GM19043 (cell line): ENCODE results near the gene LILRA6.
"Not testable (repeated sequence)": the region's sequence is repeated elsewhere in the genome, so short reads cannot be mapped to it uniquely, and the experiment has no call there.

Experiments used
- ATAC-seq: cut with Tn5 transposase; IDR thresholded peaks from one replicate; pipeline ENCODE4 v1.9.1; 2021; ENCODE audit warnings: low read depth; ENCODE audit not compliant: unreplicated experiment

The LILRA6 gene

GRCh38 chr19:54239491-54240371, 2.9 kb downstream of the LILRA6 start:
- ATAC-seq: not testable (repeated sequence)

DNA sequence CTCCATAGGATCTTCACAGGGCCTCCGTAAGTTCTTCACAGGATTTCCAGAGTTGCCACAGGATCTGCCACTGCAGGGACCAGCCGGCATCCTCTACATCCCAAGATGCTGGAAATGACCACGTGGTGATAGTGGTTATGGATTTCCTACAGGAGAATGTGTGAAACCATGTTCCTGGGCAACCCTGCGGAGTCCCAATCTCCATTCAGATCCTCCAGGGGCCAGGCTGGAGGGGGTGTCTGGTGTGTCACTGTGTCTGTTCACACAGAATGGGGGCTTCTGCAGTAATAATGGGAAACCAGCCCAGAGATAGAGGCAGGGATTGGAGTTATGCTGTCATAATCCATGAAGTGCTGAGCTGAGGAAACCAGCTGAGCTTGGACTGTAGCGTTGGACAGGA, 8.6 kb downstream of the LILRA6 start:
- no peak for ATAC-seq

GRCh38 chr19:54231077-54231931, 11.3 kb downstream of the LILRA6 start:
- no peak for ATAC-seq

GRCh38 chr19:54230031-54230430, 12.6 kb downstream of the LILRA6 start:
- ATAC-seq: no peak

DNA sequence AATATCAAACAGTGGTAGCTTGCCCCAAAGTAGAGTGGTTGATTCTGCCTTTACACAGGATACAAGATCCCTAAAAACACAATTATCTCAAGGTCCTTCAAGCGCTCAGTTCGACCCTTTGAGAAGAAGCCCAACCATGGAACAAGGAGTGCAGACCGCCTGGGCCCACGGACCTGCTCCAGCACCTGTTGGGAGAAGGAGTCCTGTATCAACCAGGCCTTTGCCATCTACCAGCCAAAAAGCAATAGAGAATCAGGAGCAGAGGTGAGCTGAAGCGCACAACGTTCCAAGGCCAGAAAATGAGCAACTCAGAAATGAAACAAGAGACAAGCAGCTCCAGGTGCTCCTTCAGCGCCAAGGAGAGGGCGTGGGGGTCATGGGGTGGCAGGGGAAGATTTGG, 13.4 kb downstream of the LILRA6 start:
- no peak for ATAC-seq

DNA sequence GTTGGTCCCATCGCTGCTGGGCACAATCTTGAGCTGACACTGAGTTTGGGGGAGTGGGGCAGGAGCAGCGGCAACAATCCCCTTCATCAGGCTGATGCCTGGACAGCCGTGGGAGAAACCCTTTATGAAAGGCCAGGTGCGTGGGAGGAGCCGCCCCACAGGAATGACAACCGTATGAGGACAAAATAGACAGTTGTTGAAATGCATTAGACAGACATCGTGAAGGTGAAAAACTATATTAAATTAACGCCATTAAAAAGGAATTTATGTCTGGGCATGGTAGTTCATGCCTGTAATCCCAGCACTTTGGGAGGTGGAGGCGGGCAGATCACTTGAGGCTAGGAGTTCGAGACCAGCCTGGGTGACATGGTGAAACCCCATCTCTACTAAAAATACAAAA, 18.0 kb downstream of the LILRA6 start:
- ATAC-seq: not testable (repeated sequence)

GRCh38 chr19:54223937-54224281, 18.7 kb downstream of the LILRA6 start:
- not testable (repeated sequence) for ATAC-seq

- not testable (repeated sequence) for ATAC-seq
Observed at GRCh38 chr19:54223277-54223936, 19.2 kb downstream of the LILRA6 start.

- not testable (repeated sequence) for ATAC-seq
Observed at GRCh38 chr19:54222474-54223276, 19.9 kb downstream of the LILRA6 start, which contains the start of gene LILRB3. Gene LILRB3, minus strand, starts transcription at chr19:54223007. Its CDS starts 31 bp downstream, at chr19:54222976.

GRCh38 chr19:54221947-54222346, 20.6 kb downstream of the LILRA6 start:
- ATAC-seq: not testable (repeated sequence)

DNA sequence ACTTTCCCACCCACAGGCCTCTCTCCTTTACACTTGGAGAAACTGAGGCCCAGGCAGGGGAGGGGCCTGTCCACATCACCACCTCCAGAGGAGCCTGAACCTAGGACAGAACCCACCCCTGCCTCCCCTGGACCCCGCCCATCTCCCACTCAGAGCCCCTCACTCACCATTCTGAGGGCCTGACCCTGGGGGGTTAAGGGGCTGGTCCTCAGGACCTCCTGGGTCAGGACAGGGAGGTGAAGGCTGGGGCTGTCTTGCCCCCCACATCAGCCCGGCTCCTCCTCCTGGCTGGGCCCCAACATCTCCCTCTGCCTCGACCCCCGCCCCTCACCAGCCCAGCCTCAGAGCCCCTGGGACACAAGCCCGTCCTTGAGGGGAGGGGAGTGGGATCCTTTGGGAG, 22.9 kb downstream of the LILRA6 start:
- ATAC-seq: not testable (repeated sequence)

DNA sequence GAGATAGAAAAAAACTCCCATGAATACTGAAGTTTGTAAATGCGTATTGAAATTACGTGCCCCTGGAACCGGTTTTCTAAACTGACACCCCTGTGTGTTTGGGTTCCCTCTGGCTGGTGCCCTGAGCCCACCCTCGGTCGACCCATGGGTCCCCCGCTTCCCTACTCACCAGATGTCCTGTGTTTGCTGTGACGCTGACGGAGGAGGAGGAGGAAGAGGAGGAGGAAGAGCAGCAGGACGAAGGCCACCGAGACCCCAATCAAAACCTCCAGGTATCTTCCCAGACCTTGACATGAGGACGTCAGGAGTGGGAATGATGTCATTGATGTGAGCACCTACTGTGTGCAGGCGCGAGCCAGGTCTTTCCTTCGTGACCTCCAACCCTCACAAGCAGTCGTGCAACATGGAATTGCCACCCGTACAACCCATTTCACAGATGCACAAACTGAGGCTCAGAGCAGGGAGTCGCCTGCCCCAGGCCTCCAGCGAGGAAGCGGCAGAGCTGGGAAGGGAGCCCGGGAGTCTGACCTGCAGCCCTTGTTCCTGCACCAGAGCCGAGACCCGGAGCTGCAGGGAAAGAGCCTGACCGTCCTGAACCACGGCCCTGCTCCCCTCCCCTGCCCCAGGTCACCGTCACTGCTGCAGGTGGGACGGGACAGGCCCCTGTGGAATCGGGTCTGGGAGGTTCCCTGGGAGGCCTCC, 23.5 kb downstream of the LILRA6 start:
- no peak for ATAC-seq

DNA sequence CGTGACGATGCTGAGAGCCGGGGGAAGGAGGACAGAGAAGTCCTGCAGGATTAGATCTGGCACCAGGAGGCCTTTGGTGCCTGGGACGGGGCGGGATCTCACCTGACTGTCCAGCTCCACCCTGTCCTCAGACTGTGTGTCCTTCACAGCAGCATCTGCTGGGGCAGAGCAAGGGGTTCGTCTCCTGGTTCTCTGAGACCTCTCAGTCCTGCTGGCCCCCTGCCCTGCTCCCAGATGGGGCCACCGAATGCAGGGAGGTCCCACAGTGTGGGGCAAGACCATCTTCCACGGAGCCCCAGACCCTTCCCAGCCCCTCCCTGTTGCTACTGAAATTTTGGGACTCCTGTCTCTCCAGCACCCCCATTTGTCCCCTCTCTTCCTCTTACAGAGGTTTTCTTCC, 24.3 kb downstream of the LILRA6 start:
- no peak for ATAC-seq

DNA sequence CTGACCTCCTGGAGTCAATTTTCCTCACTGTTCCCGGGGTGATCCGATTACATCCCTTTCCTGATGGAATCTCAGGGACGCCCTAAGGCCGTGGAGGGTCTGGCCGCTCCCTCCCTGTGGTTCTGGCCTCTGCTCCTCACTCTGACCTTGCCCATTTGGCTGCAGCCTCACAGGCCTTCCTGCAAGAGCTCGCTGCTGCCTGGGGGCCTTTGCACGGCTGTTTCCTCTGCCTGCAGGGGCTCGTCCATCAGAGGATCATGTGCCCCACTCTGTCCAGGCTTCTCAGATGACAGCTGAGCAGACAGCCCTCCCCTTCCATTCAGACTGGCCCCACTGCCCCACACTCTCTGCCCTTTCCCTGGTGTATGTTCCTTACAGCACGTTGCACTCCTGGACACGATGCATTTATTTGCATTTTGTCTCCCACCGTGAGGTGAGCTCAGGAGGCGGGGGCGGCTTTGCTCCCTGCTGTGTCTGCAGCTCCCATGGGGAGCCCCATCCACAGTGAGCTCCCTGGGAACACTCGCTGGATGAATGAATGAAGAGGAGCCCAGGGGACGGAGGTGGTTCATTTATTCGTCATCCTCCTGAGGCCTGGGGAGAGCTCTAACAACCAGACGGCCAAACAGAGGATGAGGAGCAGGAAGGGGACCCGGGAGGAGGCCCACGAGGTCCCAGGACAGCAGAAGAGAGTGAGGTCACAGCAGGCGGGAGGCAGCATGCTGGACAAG, 24.9 kb downstream of the LILRA6 start:
- not testable (repeated sequence) for ATAC-seq

- ATAC-seq: no peak
Observed at GRCh38 chr19:54216869-54217268, 25.7 kb downstream of the LILRA6 start.

DNA sequence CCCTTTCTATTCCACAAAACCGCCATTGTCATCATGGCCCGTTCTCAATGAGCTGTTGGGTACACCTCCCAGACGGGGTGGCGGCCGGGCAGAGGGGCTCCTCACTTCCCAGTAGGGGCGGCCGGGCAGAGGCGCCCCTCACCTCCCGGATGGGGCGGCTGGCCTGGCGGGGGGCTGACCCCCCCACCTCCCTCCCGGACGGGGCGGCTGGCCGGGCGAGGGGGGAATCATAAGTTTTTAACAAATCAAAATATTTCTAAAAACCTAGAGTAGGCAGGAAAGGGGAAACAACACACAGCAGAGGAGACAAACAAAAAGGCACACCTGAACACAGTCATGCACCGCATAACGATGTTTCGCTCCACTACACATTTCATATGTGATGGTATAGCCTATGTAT, 27.9 kb downstream of the LILRA6 start:
- ATAC-seq: not testable (repeated sequence)

GRCh38 chr19:54214217-54214616, 28.4 kb downstream of the LILRA6 start:
- ATAC-seq: not testable (repeated sequence)

DNA sequence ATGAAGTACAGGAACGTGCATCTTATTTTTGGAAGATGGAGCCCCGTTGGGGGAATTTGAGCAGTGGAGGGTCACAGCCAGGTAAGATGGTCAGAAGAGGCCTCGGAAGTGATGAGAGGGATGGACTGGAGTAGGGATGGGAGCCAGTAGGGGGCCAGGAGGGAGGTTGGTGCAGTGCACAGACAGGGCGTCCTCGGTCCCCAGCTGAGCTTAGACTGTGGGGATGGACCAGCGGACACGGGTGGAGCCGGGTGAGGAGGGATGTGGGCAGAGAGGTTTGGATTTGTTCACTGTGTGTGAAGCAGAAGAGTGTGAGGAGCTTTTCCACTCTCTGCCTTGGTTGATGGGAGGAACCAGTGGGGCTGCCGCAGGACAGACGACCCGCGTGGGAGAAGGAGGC, 31.4 kb downstream of the LILRA6 start:
- no peak for ATAC-seq
